ENCODE measurements around the gene PACS2. TPM values are rescaled to one million over a fixed set of nuclear protein-coding genes. Genes with fewer than 3 reads are reported as not detected.
A peak's percentile ranks its signal among the peaks of the same experiment; 100 is the strongest.
"Not testable (repeated sequence)": the region's sequence is repeated elsewhere in the genome, so short reads cannot be mapped to it uniquely, and the experiment has no call there.

PACS2 gene
- total RNA-seq, 2 donors from 2014 or later = 35.2 to 36.9 TPM

GRCh38 chr14:105283028-105283427 lies 31.5 kb upstream of the PACS2 start:
- DNase-seq (ENCODE audit: low spot score in 2 of 2) = no peak
- no peaks in the 10 kb centered on the region for H3K9me3 Mint-ChIP-seq
- peaks cover 8 to 12% of the 10 kb centered on the region in 2 donors for H3K36me3 Mint-ChIP-seq
- H3K27ac Mint-ChIP-seq = peak overlapping the region in 1 of 2 donors; percentile 50
- ATAC-seq = no peak

- ATAC-seq = peak; percentile 39 to 48
- Mint-ChIP-seq H3K9me3 (no peaks in the 10 kb centered on the region), H3K27ac (peak overlapping the region in 1 of 2 donors; percentile 73), H3K36me3 (peaks cover 8 to 12% of the 10 kb centered on the region in 2 donors)
- no peak for DNase-seq (ENCODE audit: low spot score in 2 of 2)
Measured at GRCh38 chr14:105283899-105284298, 30.6 kb upstream of the PACS2 start.

- Mint-ChIP-seq H3K36me3 (peaks cover 8 to 12% of the 10 kb centered on the region in 2 donors), H3K9me3 (no peaks in the 10 kb centered on the region), H3K27ac (no peak overlapping the region)
- DNase-seq (ENCODE audit: low spot score in 2 of 2) = no peak
- no peak for ATAC-seq
Measured at GRCh38 chr14:105285174-105285573, 29.4 kb upstream of the PACS2 start.

GRCh38 chr14:105286759-105287144 lies 27.8 kb upstream of the PACS2 start:
- DNase-seq (ENCODE audit: low spot score in 2 of 2) (no peak), ATAC-seq (no peak)
- Mint-ChIP-seq H3K9me3 (no peaks in the 10 kb centered on the region), H3K36me3 (peaks cover 8 to 12% of the 10 kb centered on the region in 2 donors), H3K27ac (peak overlapping the region; percentile 47 to 66)

- Mint-ChIP-seq H3K27ac (peak overlapping the region; percentile 47 to 77), H3K36me3 (peaks cover 8 to 12% of the 10 kb centered on the region in 2 donors), H3K9me3 (no peaks in the 10 kb centered on the region)
- no peak for DNase-seq (ENCODE audit: low spot score in 2 of 2)
- no peak for ATAC-seq
Measured at GRCh38 chr14:105287249-105288102, 27.1 kb upstream of the PACS2 start.

- not testable (repeated sequence) for ATAC-seq
Measured at GRCh38 chr14:105288936-105289335, 25.6 kb upstream of the PACS2 start.

GRCh38 chr14:105290621-105291346 lies 23.8 kb upstream of the PACS2 start:
- ATAC-seq (no peak), DNase-seq (ENCODE audit: low spot score in 2 of 2) (no peak)
- peak overlapping the region in 1 of 2 donors; percentile 57 for H3K27ac Mint-ChIP-seq
- no peaks in the 10 kb centered on the region for H3K9me3 Mint-ChIP-seq
- no peaks in the 10 kb centered on the region for H3K36me3 Mint-ChIP-seq

More at GRCh38 chr14:105288936-105289335, 25.6 kb upstream of the PACS2 start:
- H3K9me3 Mint-ChIP-seq; DNase-seq (ENCODE audit: low spot score in 2 of 2); H3K27ac Mint-ChIP-seq; H3K36me3 Mint-ChIP-seq: not testable (repeated sequence)

- DNase-seq (ENCODE audit: low spot score in 2 of 2) (peak in 1 of 2 donors; percentile 55), ATAC-seq (peak; percentile 39 to 45)
- no peaks in the 10 kb centered on the region for H3K36me3 Mint-ChIP-seq
- peak overlapping the region; percentile 87 to 98 for H3K27ac Mint-ChIP-seq
- no peaks in the 10 kb centered on the region for H3K9me3 Mint-ChIP-seq
Measured at GRCh38 chr14:105292826-105293711, 21.5 kb upstream of the PACS2 start.

GRCh38 chr14:105294142-105294597 lies 20.4 kb upstream of the PACS2 start:
- peak; percentile 72 to 79 for DNase-seq (ENCODE audit: low spot score in 2 of 2)
- peak; percentile 93 for ATAC-seq
- Mint-ChIP-seq H3K27ac (peak overlapping the region; percentile 87 to 98), H3K36me3 (peaks cover 0 to 1% of the 10 kb centered on the region in 2 donors), H3K9me3 (no peaks in the 10 kb centered on the region)

- ATAC-seq; H3K9me3 Mint-ChIP-seq; H3K36me3 Mint-ChIP-seq; H3K27ac Mint-ChIP-seq; DNase-seq (ENCODE audit: low spot score in 2 of 2): not testable (repeated sequence)
Measured at GRCh38 chr14:105297311-105297710, 17.2 kb upstream of the PACS2 start.

- Mint-ChIP-seq H3K27ac (peak overlapping the region; percentile 85 to 94), H3K36me3 (peaks cover 6 to 9% of the 10 kb centered on the region in 2 donors), H3K9me3 (no peaks in the 10 kb centered on the region)
- peak; percentile 1 to 25 for ATAC-seq
- peak; percentile 45 to 70 for DNase-seq (ENCODE audit: low spot score in 2 of 2)
Measured at GRCh38 chr14:105299654-105300541, 14.7 kb upstream of the PACS2 start.

- peak; percentile 95 to 98 for DNase-seq (ENCODE audit: low spot score in 2 of 2)
- H3K9me3 Mint-ChIP-seq = no peaks in the 10 kb centered on the region
- H3K36me3 Mint-ChIP-seq = peaks cover 6 to 9% of the 10 kb centered on the region in 2 donors
- peak within 1 kb of the TSS; percentile 85 to 94 for H3K27ac Mint-ChIP-seq
- ATAC-seq = peak; percentile 88 to 91
Measured at GRCh38 chr14:105300542-105301102, 13.9 kb upstream of the PACS2 start, which contains the start of gene BRF1. Gene BRF1, minus strand, starts transcription at chr14:105301001. Its CDS starts 372 bp downstream, at chr14:105300629.

- peak; percentile 79 to 81 for ATAC-seq
- Mint-ChIP-seq H3K9me3 (no peaks in the 10 kb centered on the region), H3K36me3 (peaks cover 6 to 9% of the 10 kb centered on the region in 2 donors), H3K27ac (peak overlapping the region; percentile 48 to 53)
- peak; percentile 95 to 100 for DNase-seq (ENCODE audit: low spot score in 2 of 2)
Measured at GRCh38 chr14:105301103-105301914, 13.2 kb upstream of the PACS2 start.

GRCh38 chr14:105301915-105302249 lies 12.7 kb upstream of the PACS2 start:
- H3K36me3 Mint-ChIP-seq; ATAC-seq; DNase-seq (ENCODE audit: low spot score in 2 of 2); H3K9me3 Mint-ChIP-seq: not testable (repeated sequence)
- H3K27ac Mint-ChIP-seq = peak overlapping the region in 1 of 2 donors; percentile 48

Measured in activated naive CD4-positive, alpha-beta T cell treated with anti-CD3 and anti-CD28 coated beads, Interleukin-2, amount 50 U/mL, for 72 hours (primary cell).